Activated CD4-positive, alpha-beta T cell treated with anti-CD3 and anti-CD28 coated beads, Interleukin-2, amount 10 ng/mL, durations not matched to agents 7 days and 5 days (primary cell): ENCODE results near the gene SGPL1. TPM values are rescaled to one million over a fixed set of nuclear protein-coding genes. Genes with fewer than 3 reads are reported as not detected.
A peak's percentile ranks its signal among the peaks of the same experiment; 100 is the strongest.
"Not testable (repeated sequence)": the region's sequence is repeated elsewhere in the genome, so short reads cannot be mapped to it uniquely, and the experiment has no call there.

ENCODE experiments used
- CTCF ChIA-PET: fragments of 350-600 bp; sonication (Branson Sonifier 250); formaldehyde crosslinking; loops from one replicate; lab custom pipeline; 2021; ENCODE audit warnings: antibody characterized with exemption; lab: Charles Lee
- POLR2A ChIA-PET: fragments of 350-600 bp; sonication (Branson Sonifier 250); formaldehyde crosslinking; loops from one replicate; lab custom pipeline; 2021; ENCODE audit warnings: antibody characterized with exemption; lab: Charles Lee
- DNase-seq: peaks from one replicate; pipeline ENCODE4 v3.0.0-alpha.2; 2020
- H3K27ac Mint-ChIP-seq: one replicate; pipeline ENCODE4 v1.8.0; 2021; ENCODE audit warnings: mild to moderate bottlenecking, moderate library complexity, mixed read lengths
- H3K27me3 Mint-ChIP-seq: one replicate; pipeline ENCODE4 v1.8.0; 2021; ENCODE audit warnings: mixed read lengths
- H3K36me3 Mint-ChIP-seq: one replicate; pipeline ENCODE4 v1.8.0; 2021; ENCODE audit warnings: low read depth, mixed read lengths
- H3K4me1 Mint-ChIP-seq: one replicate; pipeline ENCODE4 v1.8.0; 2021; ENCODE audit warnings: mixed read lengths
- H3K4me3 Mint-ChIP-seq: one replicate; pipeline ENCODE4 v1.8.0; 2021; ENCODE audit warnings: mild to moderate bottlenecking, moderate library complexity, mixed read lengths
- H3K9me3 Mint-ChIP-seq: one replicate; pipeline ENCODE4 v1.8.0; 2021; ENCODE audit warnings: mixed read lengths
- total RNA-seq, 2 experiments: library from RNA; stranded (reverse); gene quantifications; one replicate each; pipeline ENCODE4 v1.2.3, GENCODE V29; 2021

The SGPL1 gene
- total RNA-seq, 2 experiments from 2014 or later, result 19.7 to 22.3 TPM

GRCh38 chr10:70919906-70920305 lies 104.2 kb downstream of the SGPL1 start:
- H3K9me3 Mint-ChIP-seq, H3K27ac Mint-ChIP-seq, CTCF ChIA-PET, H3K36me3 Mint-ChIP-seq, H3K4me3 Mint-ChIP-seq, POLR2A ChIA-PET, H3K4me1 Mint-ChIP-seq, H3K27me3 Mint-ChIP-seq, DNase-seq: not testable (repeated sequence)

GRCh38 chr10:70920519-70920918 lies 104.8 kb downstream of the SGPL1 start:
- Mint-ChIP-seq H3K4me1 (peaks cover 1% of the 10 kb centered on the region), H3K27ac (no peak overlapping the region), H3K27me3 (peaks cover 4% of the 10 kb centered on the region), H3K9me3 (no peaks in the 10 kb centered on the region), H3K36me3 (no peaks in the 10 kb centered on the region), H3K4me3 (no peak overlapping the region)
- POLR2A ChIA-PET, result no interaction called here
- CTCF ChIA-PET, result no interaction called here
- no peak for DNase-seq

GRCh38 chr10:70921285-70921684 lies 105.5 kb downstream of the SGPL1 start:
- no peak overlapping the region for H3K27ac Mint-ChIP-seq
- peaks cover 1% of the 10 kb centered on the region for H3K4me1 Mint-ChIP-seq
- peaks cover 4% of the 10 kb centered on the region for H3K27me3 Mint-ChIP-seq
- H3K4me3 Mint-ChIP-seq, result no peak overlapping the region
- H3K36me3 Mint-ChIP-seq, result no peaks in the 10 kb centered on the region
- POLR2A ChIA-PET, result no interaction called here
- H3K9me3 Mint-ChIP-seq, result no peaks in the 10 kb centered on the region
- CTCF ChIA-PET, result no interaction called here
- DNase-seq, result no peak

GRCh38 chr10:70923696-70924095 lies 107.9 kb downstream of the SGPL1 start:
- Mint-ChIP-seq H3K9me3 (no peaks in the 10 kb centered on the region), H3K36me3 (no peaks in the 10 kb centered on the region), H3K27me3 (peaks cover 4% of the 10 kb centered on the region), H3K4me3 (no peak overlapping the region), H3K4me1 (peaks cover 1% of the 10 kb centered on the region), H3K27ac (no peak overlapping the region)
- POLR2A ChIA-PET, result interaction anchor here (0.7 kb wide), 1 partner anchor 368 kb away, joined by 3 read pairs; no protein-coding TSS in a partner anchor
- DNase-seq, result no peak
- CTCF ChIA-PET, result interaction anchor here (1.6 to 3.4 kb wide), 3 partner anchors 21 to 283 kb away, joined by 3 to 12 read pairs (median 4); no protein-coding TSS in a partner anchor

GRCh38 chr10:70925377-70926225 lies 109.9 kb downstream of the SGPL1 start:
- POLR2A ChIA-PET, result no interaction called here
- H3K9me3 Mint-ChIP-seq, result no peaks in the 10 kb centered on the region
- H3K27me3 Mint-ChIP-seq, result peaks cover 2% of the 10 kb centered on the region
- H3K27ac Mint-ChIP-seq, result no peak overlapping the region
- H3K4me1 Mint-ChIP-seq, result peaks cover 1% of the 10 kb centered on the region
- CTCF ChIA-PET, result interaction anchor here (0.6 to 3.4 kb wide), 9 partner anchors 15 to 351 kb away, joined by 3 to 12 read pairs (median 3); no protein-coding TSS in a partner anchor
- no peaks in the 10 kb centered on the region for H3K36me3 Mint-ChIP-seq
- no peak overlapping the region for H3K4me3 Mint-ChIP-seq
- peak; percentile 51 for DNase-seq

- Mint-ChIP-seq H3K4me3 (no peak overlapping the region), H3K36me3 (no peaks in the 10 kb centered on the region), H3K4me1 (peaks cover 1% of the 10 kb centered on the region), H3K27me3 (peaks cover 2% of the 10 kb centered on the region), H3K27ac (no peak overlapping the region), H3K9me3 (no peaks in the 10 kb centered on the region)
- POLR2A ChIA-PET, result no interaction called here
- DNase-seq, result no peak
- CTCF ChIA-PET, result interaction anchor here (0.6 kb wide), 1 partner anchor 1254 kb away, joined by 3 read pairs; no protein-coding TSS in a partner anchor
Observed at GRCh38 chr10:70926226-70927000, 110.7 kb downstream of the SGPL1 start.

GRCh38 chr10:70927189-70927943 lies 111.6 kb downstream of the SGPL1 start:
- no peaks in the 10 kb centered on the region for H3K9me3 Mint-ChIP-seq
- H3K27ac Mint-ChIP-seq, result no peak overlapping the region
- H3K4me1 Mint-ChIP-seq, result peaks cover 1% of the 10 kb centered on the region
- ChIA-PET POLR2A (no interaction called here), CTCF (interaction anchor here (0.6 to 1.5 kb wide), 2 partner anchors 11 to 1253 kb away, joined by 3 read pairs; no protein-coding TSS in a partner anchor)
- DNase-seq, result no peak
- H3K36me3 Mint-ChIP-seq, result no peaks in the 10 kb centered on the region
- peaks cover 2% of the 10 kb centered on the region for H3K27me3 Mint-ChIP-seq
- H3K4me3 Mint-ChIP-seq, result no peak overlapping the region

GRCh38 chr10:70928140-70928539 lies 112.4 kb downstream of the SGPL1 start:
- Mint-ChIP-seq H3K4me3 (no peak overlapping the region), H3K4me1 (peaks cover 1% of the 10 kb centered on the region), H3K36me3 (no peaks in the 10 kb centered on the region), H3K9me3 (no peaks in the 10 kb centered on the region), H3K27me3 (peaks cover 2% of the 10 kb centered on the region), H3K27ac (no peak overlapping the region)
- CTCF ChIA-PET, result interaction anchor here (1.5 kb wide), 1 partner anchor 11 kb away, joined by 3 read pairs; no protein-coding TSS in a partner anchor
- no peak for DNase-seq
- POLR2A ChIA-PET, result no interaction called here

GRCh38 chr10:70930263-70931000 lies 114.7 kb downstream of the SGPL1 start:
- no peak for DNase-seq
- Mint-ChIP-seq H3K4me3 (no peak overlapping the region), H3K36me3 (no peaks in the 10 kb centered on the region), H3K27ac (no peak overlapping the region), H3K9me3 (no peaks in the 10 kb centered on the region), H3K4me1 (no peaks in the 10 kb centered on the region), H3K27me3 (no peaks in the 10 kb centered on the region)
- CTCF ChIA-PET, result interaction anchor here (0.5 to 1.6 kb wide), 2 partner anchors 28 to 570 kb away, joined by 3 read pairs; no protein-coding TSS in a partner anchor
- POLR2A ChIA-PET, result no interaction called here
